Aorta (tissue), 5 donors: ENCODE measurements around the gene RABGAP1L. TPM values are rescaled to one million over a fixed set of nuclear protein-coding genes. Genes with fewer than 3 reads are reported as not detected.

Experiments used
- ATAC-seq: fragments of 200-7000 bp; cut with Tn5 transposase; one replicate; pipeline ENCODE4 v1.9.1; 2022; ENCODE audit warnings: moderate library complexity; ENCODE audit not compliant: low FRiP score
- DNase-seq, 2 donors: peaks; one replicate each; pipeline ENCODE4 v3.0.0-alpha.2; 2020
- H3K27ac ChIP-seq, 2 donors: one replicate each; pipeline ENCODE4 v1.5.1; 2013; ENCODE audit warnings: low read length in 2 of 2, mild to moderate bottlenecking in 2 of 2, moderate library complexity in 2 of 2, control low read depth in 1 of 2, inconsistent platforms in 1 of 2, low read depth in 1 of 2
- H3K27me3 ChIP-seq, 2 donors: one replicate each; pipeline ENCODE4 v1.6.1; 2013; ENCODE audit warnings: control low read depth in 1 of 2, low read length in 1 of 2, mild to moderate bottlenecking in 1 of 2, moderate library complexity in 1 of 2; ENCODE audit not compliant: insufficient read depth in 2 of 2, control insufficient read depth in 1 of 2
- H3K36me3 ChIP-seq, 2 donors: one replicate each; pipeline ENCODE4 v1.6.1; 2013; ENCODE audit warnings: control low read depth in 1 of 2, low read length in 1 of 2, mild to moderate bottlenecking in 1 of 2; ENCODE audit not compliant: insufficient read depth in 2 of 2, control insufficient read depth in 1 of 2
- H3K4me1 ChIP-seq, 2 donors: one replicate each; pipeline ENCODE4 v1.6.1; 2013; ENCODE audit warnings: low read length in 2 of 2, control low read depth in 1 of 2, mild to moderate bottlenecking in 1 of 2, moderate library complexity in 1 of 2; ENCODE audit not compliant: insufficient read depth in 2 of 2, control insufficient read depth in 1 of 2
- H3K4me3 ChIP-seq, 2 donors: one replicate each; pipeline ENCODE4 v1.5.1; 2013; ENCODE audit warnings: low read length in 2 of 2, control low read depth in 1 of 2, mild to moderate bottlenecking in 1 of 2
- H3K9me3 ChIP-seq: one replicate; pipeline ENCODE4 v1.6.1; 2013; ENCODE audit warnings: mild to moderate bottlenecking, low read length; ENCODE audit not compliant: control insufficient read depth
- WGBS, 2 donors: extraction: QIAGEN DNeasy Blood & Tissue Kit; methylation state at CpG; one replicate each; pipeline ENCODE4 v1.1.7; 2013; 5-methylcytosine and 5-hydroxymethylcytosine counted together
- intact Hi-C, 2 donors: fragments of 100-400 bp; cut with DNase I; formaldehyde crosslinking; loops; one replicate each; pipeline versions ENCODE4 v1.14.2 to v1.15.0; 2022
- polyA plus RNA-seq, 2 donors: library from polyadenylated mRNA; stranded (reverse); fragments of 200-250 nt; gene quantifications; one replicate each; pipeline ENCODE4 v1.2.3, GENCODE V29; 2013
- total RNA-seq, 2 donors: library from RNA; stranded (reverse); fragmentation: NEBNext Ultra II Directional; extraction: Animal tissue kit (Norgen Biotek cat#: 25700); gene quantifications; one replicate each; pipeline ENCODE4 v1.2.1, GENCODE V29; 2021
- donor health status: healthy with polysubstance abuse.
- donor health status: Bipolar disorder and iron deficiency.
- donor health status: DM: no; HTN: no; CAD: no.
- donor health status: DM: no; HTN: no; CAD: no.
- donor health status: DM: yes; HTN: yes; CAD: no.

The RABGAP1L gene
- total and polyA plus RNA-seq, 4 donors, result 14.8 to 56.4 (median 38.4) TPM

DNA sequence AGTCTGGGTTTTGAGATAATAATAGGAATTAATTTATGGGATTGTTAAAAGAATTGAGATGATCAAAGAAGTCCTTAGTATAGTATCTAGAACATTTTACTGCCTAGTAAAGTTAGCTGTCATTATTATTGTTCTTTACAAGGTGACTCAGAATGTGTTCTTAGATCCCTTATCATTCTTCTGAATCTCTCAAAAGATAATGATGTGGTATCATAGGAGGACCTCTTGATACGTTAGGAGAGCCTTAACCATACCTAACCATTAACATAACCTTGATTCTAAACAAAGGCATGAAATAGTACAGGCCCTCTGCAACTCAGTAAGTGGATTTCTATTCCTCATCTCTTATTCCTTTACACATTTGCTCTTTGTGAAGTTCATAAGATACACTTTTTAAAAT is 593.8 kb downstream of the RABGAP1L start:
- no peak for DNase-seq
- H3K9me3 ChIP-seq, result no peaks in the 10 kb centered on the region
- H3K4me3 ChIP-seq, result no peak overlapping the region
- no peak for ATAC-seq
- H3K36me3 ChIP-seq, result no peaks in the 10 kb centered on the region
- intact Hi-C loops, result no loop called here
- no peaks in the 10 kb centered on the region for H3K27me3 ChIP-seq
- no peaks in the 10 kb centered on the region for H3K4me1 ChIP-seq
- 74 to 90% methylated on average over 1 of the region's 1 CpG for WGBS, 2 donors
- no peak overlapping the region for H3K27ac ChIP-seq

DNA sequence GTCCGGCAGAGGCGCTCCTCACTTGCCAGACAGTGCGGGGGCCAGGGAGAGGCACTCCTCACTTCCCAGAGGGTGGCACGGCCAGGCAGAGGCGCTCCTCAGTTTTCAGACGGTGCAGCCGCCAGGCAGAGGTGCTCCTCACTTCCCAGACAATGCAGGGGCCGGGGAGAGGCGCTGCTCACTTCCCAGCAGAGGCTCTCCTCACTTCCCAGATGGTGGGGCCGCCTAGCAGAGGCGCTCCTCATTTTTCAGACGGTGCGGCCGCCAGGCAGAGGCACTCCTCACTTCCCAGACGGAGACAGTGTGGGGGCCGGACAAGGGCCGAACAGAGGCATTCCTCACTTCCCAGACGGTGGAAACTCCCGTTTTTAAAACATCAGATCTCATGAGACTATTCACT is 602.0 kb downstream of the RABGAP1L start:
- ATAC-seq, result no peak
- no peaks in the 10 kb centered on the region for H3K36me3 ChIP-seq
- no peaks in the 10 kb centered on the region for H3K27me3 ChIP-seq
- no peak overlapping the region for H3K27ac ChIP-seq
- intact Hi-C loops, result loop anchor here in 1 of 2 donors (10.0 kb wide), 1 partner anchor 363 kb away; no protein-coding TSS in a partner anchor
- H3K4me3 ChIP-seq, result no peak overlapping the region
- H3K9me3 ChIP-seq, result no peaks in the 10 kb centered on the region
- peaks cover 0 to 1% of the 10 kb centered on the region in 2 donors for H3K4me1 ChIP-seq
- 84 to 87% methylated on average over 19 of the region's 19 CpGs for WGBS, 2 donors
- no peak for DNase-seq

DNA sequence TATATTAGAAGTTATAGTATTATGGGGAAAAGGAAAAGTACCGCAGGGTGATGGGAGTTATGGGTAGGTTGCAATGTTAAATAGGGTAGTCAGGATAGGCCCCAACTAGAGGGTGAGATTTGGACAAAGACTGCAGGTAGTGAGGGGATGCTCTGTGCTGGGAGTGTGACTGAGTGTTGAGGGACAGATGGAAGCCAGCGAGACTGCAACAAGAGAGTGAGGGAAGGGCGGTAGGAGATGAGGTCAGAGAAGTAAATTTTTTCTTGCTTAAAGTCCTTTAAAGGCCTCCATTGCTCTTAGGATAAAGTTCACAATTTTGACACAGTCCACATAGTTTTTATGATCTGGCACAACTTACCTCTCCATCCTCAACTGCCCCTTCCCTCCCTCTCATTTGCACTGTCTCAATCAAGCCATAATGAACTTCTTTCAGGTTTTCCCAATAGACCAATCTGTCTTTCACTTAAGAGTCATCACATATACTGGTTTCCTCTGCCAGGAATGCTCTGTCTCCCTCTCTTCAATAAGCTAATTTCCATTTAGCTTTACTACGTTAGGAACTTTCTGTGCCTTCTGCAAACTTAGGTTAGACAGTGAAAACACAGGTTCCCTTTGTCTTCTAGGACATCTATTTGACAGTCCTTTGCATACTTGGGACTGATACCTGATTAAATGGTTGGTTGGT is 602.7 kb downstream of the RABGAP1L start:
- WGBS, 2 donors, result 94 to 96% methylated on average over 4 of the region's 4 CpGs
- ATAC-seq, result no peak

DNA sequence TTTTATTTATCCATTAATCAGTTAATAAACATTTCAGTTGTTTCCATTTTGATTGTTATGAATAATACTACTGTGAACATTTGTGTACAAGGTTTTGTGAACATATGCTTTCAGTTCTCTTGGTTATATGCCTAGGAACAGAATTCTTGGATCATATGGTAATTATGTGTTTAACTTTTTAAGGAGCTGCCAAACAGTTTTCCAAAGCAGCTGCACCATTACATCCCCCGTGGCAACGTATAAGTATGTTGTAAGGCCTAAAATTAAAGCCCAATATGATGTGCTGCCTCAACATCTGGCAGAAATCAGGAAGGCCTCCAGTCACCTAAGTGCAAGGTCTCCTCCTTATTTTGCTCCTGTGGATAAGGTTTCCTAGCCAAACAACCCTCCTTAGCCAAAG is 604.9 kb downstream of the RABGAP1L start:
- Histone ChIP-seq H3K27me3 (no peaks in the 10 kb centered on the region), H3K9me3 (no peaks in the 10 kb centered on the region), H3K4me3 (no peak overlapping the region), H3K36me3 (no peaks in the 10 kb centered on the region), H3K4me1 (peaks cover 0 to 1% of the 10 kb centered on the region in 2 donors), H3K27ac (no peak overlapping the region)
- WGBS, 2 donors, result 66 to 69% methylated on average over 2 of the region's 2 CpGs
- intact Hi-C loops, result loop anchor here in 1 of 2 donors (10.0 kb wide), 1 partner anchor 361 kb away; no protein-coding TSS in a partner anchor
- DNase-seq (no peak), ATAC-seq (no peak)

More for the DNA sequence above, 602.7 kb downstream of the RABGAP1L start:
- no peak overlapping the region for H3K4me3 ChIP-seq
- no peaks in the 10 kb centered on the region for H3K36me3 ChIP-seq
- H3K27ac ChIP-seq, result no peak overlapping the region
- no peaks in the 10 kb centered on the region for H3K27me3 ChIP-seq
- no peaks in the 10 kb centered on the region for H3K9me3 ChIP-seq
- intact Hi-C loops, result loop anchor here in 1 of 2 donors (10.0 kb wide), 1 partner anchor 363 kb away; no protein-coding TSS in a partner anchor
- DNase-seq, result no peak
- H3K4me1 ChIP-seq, result peaks cover 0 to 1% of the 10 kb centered on the region in 2 donors

DNA sequence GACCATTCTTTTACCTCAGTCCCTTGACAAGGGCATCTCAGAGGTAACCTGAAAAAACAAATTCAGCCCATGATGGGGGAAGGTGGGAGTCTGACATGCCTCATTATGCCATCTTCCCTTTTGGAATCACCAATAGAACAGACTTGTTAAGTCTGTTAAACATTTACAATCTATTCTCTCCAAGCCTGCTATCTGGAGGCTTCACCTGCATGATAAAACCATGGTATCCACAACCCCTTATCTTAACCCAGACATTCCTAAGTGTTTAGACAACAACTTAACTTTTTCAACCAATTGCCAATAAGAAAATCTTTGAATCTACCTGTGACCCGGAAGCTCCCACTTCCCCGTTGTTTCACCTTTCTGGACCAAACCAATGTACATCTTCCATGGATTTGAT is 607.4 kb downstream of the RABGAP1L start:
- ATAC-seq, result no peak
- intact Hi-C loops, result loop anchor here in 1 of 2 donors (10.0 kb wide), 1 partner anchor 358 kb away; no protein-coding TSS in a partner anchor
- Histone ChIP-seq H3K4me1 (no peaks in the 10 kb centered on the region), H3K4me3 (no peak overlapping the region), H3K36me3 (no peaks in the 10 kb centered on the region), H3K9me3 (no peaks in the 10 kb centered on the region), H3K27me3 (no peaks in the 10 kb centered on the region), H3K27ac (no peak overlapping the region)
- WGBS, 2 donors, result 90 to 94% methylated on average over 2 of the region's 2 CpGs
- DNase-seq, result no peak

DNA sequence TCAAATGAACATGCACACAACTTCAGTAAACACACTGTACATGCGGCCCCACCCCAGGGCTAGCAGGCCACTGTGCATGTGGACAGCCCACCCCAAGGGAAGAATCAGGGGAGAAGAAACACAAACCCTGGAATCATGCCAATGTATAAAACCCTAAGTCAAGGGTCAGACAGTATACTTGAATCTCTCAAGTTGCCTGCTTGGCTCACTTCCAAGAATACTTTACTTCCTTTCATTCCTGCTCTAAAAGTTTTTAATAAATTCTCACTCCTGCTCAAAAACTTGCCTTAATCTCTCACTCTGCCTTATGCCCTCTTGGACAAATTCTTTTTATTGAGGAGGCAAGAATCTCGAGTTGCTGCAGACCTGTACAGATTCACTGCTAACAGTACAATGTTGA is 609.2 kb downstream of the RABGAP1L start:
- H3K9me3 ChIP-seq, result no peaks in the 10 kb centered on the region
- no peak for ATAC-seq
- intact Hi-C loops, result loop anchor here in 1 of 2 donors (10.0 kb wide), 1 partner anchor 356 kb away; no protein-coding TSS in a partner anchor

DNA sequence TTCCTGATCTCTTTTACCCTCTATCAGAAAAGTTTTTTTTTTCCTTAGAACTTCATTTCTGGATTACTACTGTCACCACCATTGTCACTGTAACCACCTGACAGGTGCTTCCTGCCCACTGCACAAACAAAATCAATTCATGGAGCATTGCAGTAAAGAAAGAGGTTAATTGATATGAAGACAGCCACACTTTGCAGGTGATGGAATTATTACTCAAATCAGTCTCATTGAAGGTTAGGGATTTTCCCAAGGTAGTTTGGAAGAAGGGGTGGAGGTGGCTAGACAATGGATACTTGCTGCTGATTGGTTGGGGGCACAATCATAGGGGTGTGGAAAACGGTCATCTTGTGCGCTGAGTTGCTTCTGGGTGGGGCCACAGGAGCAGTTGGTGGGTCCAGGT is 609.6 kb downstream of the RABGAP1L start:
- Histone ChIP-seq H3K27ac (no peak overlapping the region), H3K27me3 (no peaks in the 10 kb centered on the region), H3K4me1 (no peaks in the 10 kb centered on the region), H3K9me3 (no peaks in the 10 kb centered on the region), H3K36me3 (no peaks in the 10 kb centered on the region), H3K4me3 (no peak overlapping the region)
- no peak for ATAC-seq
- WGBS, 2 donors, result 89 to 97% methylated on average over 2 of the region's 2 CpGs
- DNase-seq, result no peak
- intact Hi-C loops, result loop anchor here in 1 of 2 donors (10.0 kb wide), 1 partner anchor 356 kb away; no protein-coding TSS in a partner anchor

More for the DNA sequence above, 609.2 kb downstream of the RABGAP1L start:
- Histone ChIP-seq H3K4me1 (no peaks in the 10 kb centered on the region), H3K27me3 (no peaks in the 10 kb centered on the region), H3K36me3 (no peaks in the 10 kb centered on the region), H3K27ac (no peak overlapping the region), H3K4me3 (no peak overlapping the region)
- 42 to 53% methylated on average over 2 of the region's 2 CpGs for WGBS, 2 donors
- no peak for DNase-seq

DNA sequence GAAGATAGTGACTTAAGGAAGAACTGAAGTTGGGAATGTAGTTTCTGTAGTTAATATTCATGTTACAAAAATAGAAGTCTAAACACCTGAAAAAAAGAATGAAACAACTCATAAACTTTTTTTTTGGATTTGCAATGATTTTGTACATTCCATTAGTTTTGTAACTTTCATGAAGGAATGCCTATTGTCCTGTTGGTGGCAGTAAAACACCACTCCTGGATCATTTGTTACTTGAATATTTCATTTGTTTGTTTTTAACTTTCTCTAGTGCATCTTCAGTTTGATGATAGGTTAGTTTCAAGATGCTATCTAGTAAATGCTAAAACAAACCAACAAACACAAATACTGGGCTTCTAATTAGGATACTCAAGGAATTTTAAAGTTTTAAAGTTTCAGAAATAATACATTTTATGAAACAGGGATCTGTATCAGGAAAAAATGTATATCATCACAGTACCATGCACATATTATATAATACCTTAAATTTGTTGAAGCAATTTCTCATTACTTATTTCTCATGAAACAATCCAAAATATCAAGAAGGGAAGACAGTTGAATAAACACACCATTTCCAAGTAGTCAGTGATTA is 610.7 kb downstream of the RABGAP1L start:
- ATAC-seq, result no peak
- H3K4me1 ChIP-seq, result no peaks in the 10 kb centered on the region

DNA sequence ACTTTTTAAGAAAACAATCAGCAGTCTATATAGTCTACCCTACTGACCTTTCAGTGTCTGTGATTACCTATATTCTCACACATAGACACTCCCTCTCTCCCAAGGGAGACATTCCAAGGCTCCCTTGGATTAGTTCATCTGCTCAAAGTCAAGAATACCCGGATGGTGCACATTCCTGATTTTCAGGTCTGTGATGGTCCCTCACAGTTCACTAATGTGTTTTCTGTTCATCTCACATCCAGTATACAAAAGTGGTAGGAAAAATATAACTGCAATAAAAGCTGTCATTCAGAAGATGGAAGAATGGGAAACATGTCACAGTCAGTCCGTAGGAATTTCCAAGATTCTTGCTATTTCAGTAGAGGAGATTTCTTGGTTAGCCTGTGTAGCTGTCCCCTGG is 616.3 kb downstream of the RABGAP1L start:
- no peaks in the 10 kb centered on the region for H3K4me1 ChIP-seq
- DNase-seq, result no peak
- no peak overlapping the region for H3K4me3 ChIP-seq
- H3K9me3 ChIP-seq, result no peaks in the 10 kb centered on the region
- H3K27ac ChIP-seq, result no peak overlapping the region
- 71 to 74% methylated on average over 2 of the region's 2 CpGs for WGBS, 2 donors
- no peaks in the 10 kb centered on the region for H3K27me3 ChIP-seq
- intact Hi-C loops, result no loop called here
- ATAC-seq, result no peak
- no peaks in the 10 kb centered on the region for H3K36me3 ChIP-seq

More for the DNA sequence above, 610.7 kb downstream of the RABGAP1L start:
- Histone ChIP-seq H3K27me3 (no peaks in the 10 kb centered on the region), H3K4me3 (no peak overlapping the region), H3K27ac (no peak overlapping the region), H3K36me3 (no peaks in the 10 kb centered on the region), H3K9me3 (no peaks in the 10 kb centered on the region)
- intact Hi-C loops, result loop anchor here (1.0 to 10.0 kb wide), 3 partner anchors 212 to 355 kb away; no protein-coding TSS in a partner anchor
- no peak for DNase-seq
